Esophagus squamous epithelium (tissue), 5 donors: ENCODE measurements around the gene TMEM8B. TPM values are rescaled to one million over a fixed set of nuclear protein-coding genes. Genes with fewer than 3 reads are reported as not detected.
"Not testable (repeated sequence)": the region's sequence is repeated elsewhere in the genome, so short reads cannot be mapped to it uniquely, and the experiment has no call there.

ENCODE experiments used
- DNase-seq: peaks from one replicate; lab custom pipeline; 2025; lab: John Stamatoyannopoulos, UW
- H3K27ac ChIP-seq, 4 donors: fragments of 200-600 bp; sonication (generic); one replicate each; pipeline ENCODE4 v1.5.1; 2016 to 2019; ENCODE audit warnings: mild to moderate bottlenecking in 1 of 4
- H3K27me3 ChIP-seq, 4 donors: fragments of 200-600 bp; sonication (generic); 1 replicate in 3 of 4; 2 replicates in 1 of 4; pipeline versions ENCODE4 v1.5.1 to v1.6.0; 2017 to 2021; ENCODE audit warnings: antibody characterized with exemption in 1 of 4
- H3K36me3 ChIP-seq, 3 donors: fragments of 200-600 bp; sonication (generic); one replicate each; pipeline ENCODE4 v1.5.1; 2016 to 2019
- H3K4me1 ChIP-seq, 3 donors: fragments of 200-600 bp; sonication (generic); one replicate each; pipeline ENCODE4 v1.5.1; 2017 to 2019
- H3K4me3 ChIP-seq, 4 donors: fragments of 200-600 bp; sonication (generic); 1 replicate in 3 of 4; 2 replicates in 1 of 4; pipeline ENCODE4 v1.5.1; 2016 to 2019; ENCODE audit warnings: mild to moderate bottlenecking in 2 of 4, moderate library complexity in 1 of 4
- H3K9me3 ChIP-seq, 3 donors: fragments of 200-600 bp; sonication (generic); one replicate each; pipeline ENCODE4 v1.5.1; 2016 to 2019
- CTCF ChIP-seq, 6 experiments: fragments of 450-650 bp in 4 of 6; fragments of 200-600 bp in 2 of 6; sonication (generic) in 2 of 6; IDR thresholded peaks; one replicate each; pipeline ENCODE4 v1.5.1; 2016 to 2019; ENCODE audit warnings: antibody characterized with exemption in 6 of 6, mild to moderate bottlenecking in 4 of 6, moderate library complexity in 4 of 6
- POLR2A ChIP-seq, 4 donors: fragments of 450-650 bp; IDR thresholded peaks; one replicate each; pipeline ENCODE4 v1.6.1; 2017; ENCODE audit warnings: antibody characterized with exemption in 4 of 4, mild to moderate bottlenecking in 4 of 4, moderate library complexity in 3 of 4
- WGBS, 2 donors: methylation state at CpG; one replicate each; pipeline ENCODE4 v1.1.5; 2018; 5-methylcytosine and 5-hydroxymethylcytosine counted together
- intact Hi-C: fragments of 100-400 bp; cut with DNase I; formaldehyde crosslinking; loops from one replicate; pipeline ENCODE4 v1.15.0; 2022
- total RNA-seq, 4 donors: library from RNA; depleted of rRNA; stranded (reverse); fragments of >200 nt; gene quantifications; one replicate each; pipeline ENCODE4 v1.1.0, GENCODE V29; 2016
- donor health status: DM: yes; HTN: yes; CAD: no.

Gene TMEM8B
- total RNA-seq, 4 donors from 2014 or later, result 0.35 to 4.8 (median 1.4) TPM

- H3K27me3 ChIP-seq, result peaks cover 0 to 45% (median 0%) of the 10 kb centered on the region in 4 donors
- DNase-seq, result no peak
- no peak overlapping the region for H3K27ac ChIP-seq
- TF ChIP-seq CTCF (IDR thresholded peaks at IDR 0.05), result no peak
- TF ChIP-seq POLR2A (IDR thresholded peaks at IDR 0.05), result no peak
- intact Hi-C loops, result no loop called here
- H3K9me3 ChIP-seq, result no peaks in the 10 kb centered on the region
- WGBS, 2 donors, result 45 to 88% methylated on average over 1 of the region's 1 CpG
- no peaks in the 10 kb centered on the region for H3K36me3 ChIP-seq
- no peaks in the 10 kb centered on the region for H3K4me1 ChIP-seq
- no peak overlapping the region for H3K4me3 ChIP-seq
These were observed 63.0 kb downstream of the TMEM8B start for GRCh38 chr9:35892051-35892450.

GRCh38 chr9:35896570-35896969 lies 67.5 kb downstream of the TMEM8B start:
- no peaks in the 10 kb centered on the region for H3K36me3 ChIP-seq
- WGBS, 2 donors, result 88 to 93% methylated on average over 2 of the region's 2 CpGs
- intact Hi-C loops, result no loop called here
- H3K4me3 ChIP-seq, result no peak overlapping the region
- H3K27ac ChIP-seq, result no peak overlapping the region
- TF ChIP-seq POLR2A (IDR thresholded peaks at IDR 0.05), result no peak
- H3K27me3 ChIP-seq, result peaks cover 0 to 38% (median 0%) of the 10 kb centered on the region in 4 donors
- DNase-seq, result no peak
- no peaks in the 10 kb centered on the region for H3K4me1 ChIP-seq
- H3K9me3 ChIP-seq, result no peaks in the 10 kb centered on the region

GRCh38 chr9:35897376-35898099 lies 68.5 kb downstream of the TMEM8B start:
- H3K4me3 ChIP-seq, DNase-seq, H3K36me3 ChIP-seq, H3K9me3 ChIP-seq, H3K27ac ChIP-seq, H3K4me1 ChIP-seq, intact Hi-C loops: not testable (repeated sequence)
- 79 to 89% methylated on average over 7 of the region's 7 CpGs for WGBS, 2 donors
- H3K27me3 ChIP-seq, result peaks cover 0 to 35% (median 0%) of the 10 kb centered on the region in 4 donors

GRCh38 chr9:35898337-35898736 lies 69.3 kb downstream of the TMEM8B start:
- H3K9me3 ChIP-seq, result no peaks in the 10 kb centered on the region
- H3K36me3 ChIP-seq, result no peaks in the 10 kb centered on the region
- H3K4me3 ChIP-seq, result no peak overlapping the region
- TF ChIP-seq POLR2A (IDR thresholded peaks at IDR 0.05) (no peak), CTCF (IDR thresholded peaks at IDR 0.05) (no peak)
- intact Hi-C loops, result no loop called here
- H3K4me1 ChIP-seq, result peaks cover 0 to 4% (median 0%) of the 10 kb centered on the region in 3 donors
- H3K27ac ChIP-seq, result no peak overlapping the region
- no peak for DNase-seq
- H3K27me3 ChIP-seq, result peaks cover 0 to 32% (median 0%) of the 10 kb centered on the region in 4 donors

GRCh38 chr9:35899021-35899420 lies 70.0 kb downstream of the TMEM8B start:
- H3K36me3 ChIP-seq, result no peaks in the 10 kb centered on the region
- WGBS, 2 donors, result 87 to 100% methylated on average over 2 of the region's 2 CpGs
- TF ChIP-seq POLR2A (IDR thresholded peaks at IDR 0.05), result no peak
- TF ChIP-seq CTCF (IDR thresholded peaks at IDR 0.05), result no peak
- H3K27me3 ChIP-seq, result peaks cover 0 to 30% (median 0%) of the 10 kb centered on the region in 4 donors
- H3K27ac ChIP-seq, result no peak overlapping the region
- no peaks in the 10 kb centered on the region for H3K9me3 ChIP-seq
- intact Hi-C loops, result no loop called here
- DNase-seq, result no peak
- H3K4me3 ChIP-seq, result no peak overlapping the region
- peaks cover 0 to 11% (median 0%) of the 10 kb centered on the region in 3 donors for H3K4me1 ChIP-seq

- peaks cover 25 to 51% (median 30%) of the 10 kb centered on the region in 3 donors for H3K4me1 ChIP-seq
- DNase-seq, result no peak
- peaks cover 0 to 15% (median 0%) of the 10 kb centered on the region in 4 donors for H3K27me3 ChIP-seq
- no peak overlapping the region for H3K27ac ChIP-seq
- H3K9me3 ChIP-seq, result no peaks in the 10 kb centered on the region
- H3K4me3 ChIP-seq, result no peak overlapping the region
- H3K36me3 ChIP-seq, result no peaks in the 10 kb centered on the region
- 11 to 14% methylated on average over 3 of the region's 3 CpGs for WGBS, 2 donors
- intact Hi-C loops, result no loop called here
- TF ChIP-seq CTCF (IDR thresholded peaks at IDR 0.05) (peak; percentile 60 to 81 (median 70)), POLR2A (IDR thresholded peaks at IDR 0.05) (no peak)
These were observed 74.0 kb downstream of the TMEM8B start for GRCh38 chr9:35903049-35903448.
